GM19193 (cell line): ENCODE measurements around the gene RTL3.

Source experiments
- POLR2A ChIP-seq: IDR thresholded peaks from 4 replicates; pipeline ENCODE4 v1.6.1; 2011; ENCODE audit not compliant: insufficient read depth, insufficient read length; ENCODE audit errors: extremely low read depth

RTL3 gene

GRCh38 chrX:78643096-78643495 is 16.0 kb downstream of the RTL3 start:
- TF ChIP-seq POLR2A, result no peak

- TF ChIP-seq POLR2A, result no peak
Measured at GRCh38 chrX:78624962-78625909, 33.9 kb downstream of the RTL3 start.

- TF ChIP-seq POLR2A, result no peak
Measured at GRCh38 chrX:78624426-78624825, 34.7 kb downstream of the RTL3 start.

GRCh38 chrX:78622831-78623230 is 36.3 kb downstream of the RTL3 start:
- no peak for TF ChIP-seq POLR2A

DNA sequence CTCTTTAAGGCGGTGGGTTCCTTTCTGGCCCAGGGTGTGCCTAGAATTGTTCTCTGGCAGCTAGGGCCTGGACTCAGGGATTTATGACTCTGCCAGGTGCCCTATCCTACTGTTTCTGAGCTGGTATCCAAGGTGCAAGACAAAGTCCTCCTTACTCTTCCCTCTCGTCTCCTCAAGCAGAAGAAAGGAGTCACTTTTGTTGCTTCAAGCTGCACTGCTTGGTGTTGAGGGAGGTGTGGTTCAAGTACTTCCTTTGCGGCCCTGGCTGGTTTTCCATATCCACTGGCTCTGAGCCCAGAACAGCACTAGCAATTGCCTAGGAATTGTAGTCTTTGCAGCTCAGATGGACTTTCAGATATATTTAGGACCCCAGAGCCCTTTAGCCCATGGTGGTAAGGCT is 39.3 kb downstream of the RTL3 start:
- TF ChIP-seq POLR2A, result no peak

DNA sequence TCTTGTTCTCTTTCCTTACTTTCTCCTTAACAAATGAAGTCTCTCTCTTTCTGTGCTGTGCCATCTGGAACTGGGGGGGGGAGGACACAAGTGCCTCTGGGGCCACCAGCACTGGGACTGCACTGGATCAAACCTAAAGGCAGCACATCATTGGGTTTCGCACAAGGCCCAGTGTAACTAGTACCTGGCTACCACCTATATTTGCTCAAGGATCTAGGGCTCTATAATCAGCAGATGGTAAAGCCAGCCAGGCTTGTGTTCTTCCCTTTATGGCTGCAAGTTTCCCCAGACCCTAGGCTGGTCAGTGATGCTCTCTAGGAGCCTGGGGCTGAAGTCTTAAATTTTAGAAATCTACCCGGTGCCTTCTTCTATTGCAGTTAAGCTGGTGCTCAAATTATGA is 40.1 kb downstream of the RTL3 start:
- no peak for TF ChIP-seq POLR2A

DNA sequence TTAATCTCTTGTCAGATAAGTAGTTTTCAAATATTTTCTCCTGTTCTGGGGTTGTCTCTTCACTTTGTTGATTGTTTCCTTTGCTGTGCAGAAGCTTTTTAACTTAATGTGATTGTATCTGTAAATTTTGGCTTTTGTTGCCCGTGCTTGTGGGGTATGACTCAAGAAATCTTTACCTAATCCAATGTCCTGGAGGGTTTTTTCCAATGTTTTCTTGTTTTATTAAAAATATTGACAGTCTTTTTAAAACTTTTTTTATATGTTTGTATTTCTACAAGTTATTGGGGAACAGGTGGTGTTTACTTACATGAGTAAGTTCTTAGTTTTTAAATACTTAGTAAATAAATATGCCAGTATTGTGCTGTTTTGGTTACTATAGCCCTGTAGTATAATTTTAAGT is 44.9 kb downstream of the RTL3 start:
- no peak for TF ChIP-seq POLR2A
